Esophagus muscularis mucosa (tissue), 4 donors: ENCODE data around the gene TSNAXIP1. TPM values are rescaled to one million over a fixed set of nuclear protein-coding genes. Genes with fewer than 3 reads are reported as not detected.

ENCODE experiments used
- DNase-seq: peaks from one replicate; pipeline ENCODE4 v3.0.0-alpha.2; 2017; ENCODE audit errors: extremely low spot score
- H3K27ac ChIP-seq, 4 donors: fragments of 200-600 bp; sonication (generic); replicated peaks in 1 of 4; 1 replicate in 3 of 4; 2 replicates in 1 of 4; pipeline ENCODE4 v1.5.1; 2016 to 2019; ENCODE audit warnings: mild to moderate bottlenecking in 1 of 4
- H3K27me3 ChIP-seq, 4 donors: fragments of 200-600 bp; sonication (generic); one replicate each; pipeline versions ENCODE4 v1.5.1 to v1.6.0; 2016 to 2019
- H3K36me3 ChIP-seq, 4 donors: fragments of 200-600 bp; sonication (generic); one replicate each; pipeline ENCODE4 v1.5.1; 2016 to 2019
- H3K4me1 ChIP-seq, 4 donors: fragments of 200-600 bp; sonication (generic); one replicate each; pipeline ENCODE4 v1.5.1; 2016 to 2019
- H3K4me3 ChIP-seq, 4 donors: fragments of 200-600 bp; sonication (generic); 1 replicate in 2 of 4; 2 replicates in 2 of 4; pipeline ENCODE4 v1.5.1; 2016 to 2019; ENCODE audit warnings: mild to moderate bottlenecking in 4 of 4, moderate library complexity in 1 of 4
- H3K9me3 ChIP-seq, 4 donors: fragments of 200-600 bp; sonication (generic); 1 replicate in 3 of 4; 2 replicates in 1 of 4; pipeline ENCODE4 v1.5.1; 2016 to 2019
- EP300 ChIP-seq: sonication (generic); formaldehyde crosslinking; IDR thresholded peaks from one replicate; pipeline ENCODE4 v1.6.1; 2017; ENCODE audit warnings: antibody characterized with exemption
- POLR2A ChIP-seq: fragments of 450-650 bp; IDR thresholded peaks from one replicate; pipeline ENCODE4 v1.6.1; 2017; ENCODE audit warnings: antibody characterized with exemption, moderate library complexity, mild to moderate bottlenecking, low read depth
- POLR2AphosphoS5 ChIP-seq, 2 donors: sonication (generic); formaldehyde crosslinking; IDR thresholded peaks; one replicate each; pipeline ENCODE4 v1.6.1; 2017; ENCODE audit warnings: antibody characterized with exemption in 2 of 2
- WGBS: methylation state at CpG from one replicate; pipeline ENCODE4 v1.1.5; 2018; 5-methylcytosine and 5-hydroxymethylcytosine counted together
- intact Hi-C: fragments of 100-400 bp; cut with DNase I; formaldehyde crosslinking; loops from one replicate; pipeline ENCODE4 v1.15.1; 2023
- total RNA-seq, 4 donors: library from RNA; depleted of rRNA; stranded (reverse); fragments of >200 nt; gene quantifications; one replicate each; pipeline versions ENCODE4 v1.1.0 to v1.2.1, GENCODE V29; 2016
- TF ChIP-seq, protein P1 (sequence below), 3 experiments: fragments of 200-600 bp in 2 of 3; fragments of 450-650 bp in 1 of 3; sonication (generic) in 2 of 3; IDR thresholded peaks; one replicate each; pipeline ENCODE4 v1.5.1; 2017 to 2019; ENCODE audit warnings: antibody characterized with exemption in 3 of 3, mild to moderate bottlenecking in 2 of 3, moderate library complexity in 1 of 3

The TSNAXIP1 gene
- total RNA-seq, 4 donors from 2014 or later, result 0.83 to 2.2 (median 1.1) TPM

DNA sequence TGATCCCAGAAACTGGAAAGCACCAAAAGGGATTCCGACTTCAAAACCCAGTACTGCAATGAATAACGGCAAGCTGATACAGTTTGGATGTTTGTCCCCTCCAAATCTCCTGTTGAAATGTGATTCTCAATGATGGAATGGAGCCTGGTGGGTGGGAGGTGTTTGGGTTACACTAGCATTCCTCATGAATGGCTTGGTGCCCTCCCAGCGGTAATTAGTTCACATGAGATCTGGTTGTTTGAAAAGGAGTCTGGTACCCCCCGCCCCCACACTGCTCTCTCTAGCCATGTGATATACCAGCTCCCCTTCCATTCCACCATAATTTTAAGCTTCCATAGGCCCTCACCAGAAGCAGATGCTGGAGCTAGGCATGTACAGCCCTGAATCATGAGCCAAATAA lies 40.4 kb upstream of the TSNAXIP1 start:
- 98% methylated on average over 4 of the region's 4 CpGs for WGBS
- TF ChIP-seq EP300, result no peak
- TF ChIP-seq POLR2A, result no peak
- TF ChIP-seq, protein P1, sequence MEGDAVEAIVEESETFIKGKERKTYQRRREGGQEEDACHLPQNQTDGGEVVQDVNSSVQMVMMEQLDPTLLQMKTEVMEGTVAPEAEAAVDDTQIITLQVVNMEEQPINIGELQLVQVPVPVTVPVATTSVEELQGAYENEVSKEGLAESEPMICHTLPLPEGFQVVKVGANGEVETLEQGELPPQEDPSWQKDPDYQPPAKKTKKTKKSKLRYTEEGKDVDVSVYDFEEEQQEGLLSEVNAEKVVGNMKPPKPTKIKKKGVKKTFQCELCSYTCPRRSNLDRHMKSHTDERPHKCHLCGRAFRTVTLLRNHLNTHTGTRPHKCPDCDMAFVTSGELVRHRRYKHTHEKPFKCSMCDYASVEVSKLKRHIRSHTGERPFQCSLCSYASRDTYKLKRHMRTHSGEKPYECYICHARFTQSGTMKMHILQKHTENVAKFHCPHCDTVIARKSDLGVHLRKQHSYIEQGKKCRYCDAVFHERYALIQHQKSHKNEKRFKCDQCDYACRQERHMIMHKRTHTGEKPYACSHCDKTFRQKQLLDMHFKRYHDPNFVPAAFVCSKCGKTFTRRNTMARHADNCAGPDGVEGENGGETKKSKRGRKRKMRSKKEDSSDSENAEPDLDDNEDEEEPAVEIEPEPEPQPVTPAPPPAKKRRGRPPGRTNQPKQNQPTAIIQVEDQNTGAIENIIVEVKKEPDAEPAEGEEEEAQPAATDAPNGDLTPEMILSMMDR (IDR thresholded peaks at IDR 0.05), result no peak
- TF ChIP-seq POLR2AphosphoS5 (IDR thresholded peaks at IDR 0.05), result no peak
- Histone ChIP-seq H3K9me3 (no peaks in the 10 kb centered on the region), H3K36me3 (peaks cover 5 to 52% (median 30%) of the 10 kb centered on the region in 4 donors), H3K27me3 (no peaks in the 10 kb centered on the region), H3K4me1 (peaks cover 0 to 4% (median 0%) of the 10 kb centered on the region in 4 donors), H3K4me3 (no peak overlapping the region), H3K27ac (no peak overlapping the region)
- intact Hi-C loops, result no loop called here
- DNase-seq, result no peak

DNA sequence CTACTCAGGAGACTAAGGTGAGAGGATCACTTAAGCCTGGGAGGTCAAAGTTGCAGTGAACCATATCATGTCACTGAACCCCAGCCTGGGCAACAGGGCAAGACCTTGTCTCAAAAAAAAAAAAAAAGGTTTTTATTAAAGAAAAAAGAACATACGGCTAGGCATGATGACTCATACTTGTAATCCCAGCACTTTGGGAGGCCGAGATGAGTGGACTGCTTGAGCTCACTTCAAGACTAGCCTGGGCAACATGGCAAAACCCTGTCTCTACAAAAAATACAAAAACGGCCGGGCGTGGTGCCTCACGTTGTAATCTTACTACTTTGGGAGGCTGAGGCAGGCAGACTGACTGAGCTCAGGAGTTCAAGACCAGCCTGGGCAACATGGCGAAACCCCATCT lies 38.7 kb upstream of the TSNAXIP1 start:
- Histone ChIP-seq H3K4me3 (no peak overlapping the region), H3K9me3 (no peaks in the 10 kb centered on the region), H3K27ac (no peak overlapping the region), H3K27me3 (no peaks in the 10 kb centered on the region), H3K36me3 (peaks cover 5 to 48% (median 32%) of the 10 kb centered on the region in 4 donors), H3K4me1 (peaks cover 1 to 8% (median 7%) of the 10 kb centered on the region in 4 donors)
- intact Hi-C loops, result no loop called here
- 79% methylated on average over 7 of the region's 7 CpGs for WGBS
- TF ChIP-seq, protein P1 (IDR thresholded peaks at IDR 0.05), result no peak
- TF ChIP-seq EP300 (no peak), POLR2AphosphoS5 (IDR thresholded peaks at IDR 0.05) (no peak), POLR2A (no peak)
- no peak for DNase-seq

DNA sequence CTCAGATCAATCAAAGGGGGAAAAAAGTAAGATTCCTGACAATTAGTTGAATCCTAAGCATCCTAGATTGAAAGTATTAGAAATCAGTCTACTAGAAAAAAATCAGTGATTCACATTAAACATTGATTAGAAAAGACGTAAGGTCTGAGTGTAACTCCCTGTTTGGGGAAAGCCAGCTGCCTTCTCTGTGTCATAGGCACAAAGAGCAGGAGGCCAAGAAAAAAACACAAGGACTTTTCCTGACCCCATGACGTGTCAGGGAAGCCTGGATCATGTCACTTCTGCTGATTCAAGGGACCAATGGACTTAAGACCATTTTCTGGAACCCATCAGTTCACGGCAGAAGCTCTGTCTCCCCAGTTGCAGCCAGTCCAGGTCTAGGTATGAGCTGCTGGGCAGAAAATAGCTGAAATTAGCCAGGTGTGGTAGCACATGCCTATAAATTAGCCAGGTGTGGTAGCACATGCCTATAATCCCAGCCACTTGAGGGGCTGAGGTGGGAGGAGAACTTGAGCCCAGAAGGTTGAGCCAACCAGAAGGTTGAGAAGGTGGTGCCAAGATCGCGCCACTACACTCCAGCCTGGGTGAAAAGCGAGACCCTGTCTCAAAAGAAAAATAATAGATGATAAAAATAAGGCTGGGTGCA lies 36.2 kb upstream of the TSNAXIP1 start:
- no peak overlapping the region for H3K4me3 ChIP-seq
- H3K4me1 ChIP-seq, result peaks cover 18 to 24% (median 23%) of the 10 kb centered on the region in 4 donors
- H3K9me3 ChIP-seq, result no peaks in the 10 kb centered on the region
- peaks cover 5 to 36% (median 27%) of the 10 kb centered on the region in 4 donors for H3K36me3 ChIP-seq
- H3K27me3 ChIP-seq, result no peaks in the 10 kb centered on the region
- intact Hi-C loops, result no loop called here
- no peak for TF ChIP-seq POLR2AphosphoS5 (IDR thresholded peaks at IDR 0.05)
- TF ChIP-seq, protein P1 (IDR thresholded peaks at IDR 0.05), result no peak
- TF ChIP-seq POLR2A, result no peak
- TF ChIP-seq EP300, result no peak
- DNase-seq, result no peak
- WGBS, result 91% methylated on average over 5 of the region's 6 CpGs
- no peak overlapping the region for H3K27ac ChIP-seq

DNA sequence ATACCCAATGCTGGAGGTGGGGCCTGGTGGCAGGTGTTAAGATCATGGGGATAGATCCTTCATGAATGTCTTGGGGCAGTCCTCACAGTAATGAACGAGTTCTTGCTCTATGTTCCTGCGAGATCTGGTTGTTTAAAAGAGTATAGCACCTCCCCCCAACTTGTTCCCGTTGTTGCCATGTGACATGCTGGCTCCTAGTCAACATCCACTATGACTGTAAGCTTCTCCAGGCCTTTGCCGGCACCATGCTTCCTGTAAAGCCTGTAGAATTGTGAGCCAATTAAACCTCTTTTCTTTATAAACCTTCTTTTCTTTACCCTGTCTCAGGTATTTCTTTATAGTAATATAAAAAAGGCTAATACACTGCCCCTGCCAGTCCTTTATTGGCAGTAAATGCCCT lies 33.6 kb upstream of the TSNAXIP1 start:
- H3K27ac ChIP-seq, result peak overlapping the region; percentile 36 to 71 (median 40)
- no peaks in the 10 kb centered on the region for H3K9me3 ChIP-seq
- H3K4me1 ChIP-seq, result peaks cover 18 to 24% (median 23%) of the 10 kb centered on the region in 4 donors
- intact Hi-C loops, result no loop called here
- H3K4me3 ChIP-seq, result no peak overlapping the region
- peaks cover 5 to 21% (median 19%) of the 10 kb centered on the region in 4 donors for H3K36me3 ChIP-seq
- 14% methylated on average over 4 of the region's 4 CpGs for WGBS
- no peak for DNase-seq
- no peaks in the 10 kb centered on the region for H3K27me3 ChIP-seq
- TF ChIP-seq POLR2AphosphoS5 (IDR thresholded peaks at IDR 0.05) (peak in 1 of 2 donors; percentile 67), EP300 (no peak)

DNA sequence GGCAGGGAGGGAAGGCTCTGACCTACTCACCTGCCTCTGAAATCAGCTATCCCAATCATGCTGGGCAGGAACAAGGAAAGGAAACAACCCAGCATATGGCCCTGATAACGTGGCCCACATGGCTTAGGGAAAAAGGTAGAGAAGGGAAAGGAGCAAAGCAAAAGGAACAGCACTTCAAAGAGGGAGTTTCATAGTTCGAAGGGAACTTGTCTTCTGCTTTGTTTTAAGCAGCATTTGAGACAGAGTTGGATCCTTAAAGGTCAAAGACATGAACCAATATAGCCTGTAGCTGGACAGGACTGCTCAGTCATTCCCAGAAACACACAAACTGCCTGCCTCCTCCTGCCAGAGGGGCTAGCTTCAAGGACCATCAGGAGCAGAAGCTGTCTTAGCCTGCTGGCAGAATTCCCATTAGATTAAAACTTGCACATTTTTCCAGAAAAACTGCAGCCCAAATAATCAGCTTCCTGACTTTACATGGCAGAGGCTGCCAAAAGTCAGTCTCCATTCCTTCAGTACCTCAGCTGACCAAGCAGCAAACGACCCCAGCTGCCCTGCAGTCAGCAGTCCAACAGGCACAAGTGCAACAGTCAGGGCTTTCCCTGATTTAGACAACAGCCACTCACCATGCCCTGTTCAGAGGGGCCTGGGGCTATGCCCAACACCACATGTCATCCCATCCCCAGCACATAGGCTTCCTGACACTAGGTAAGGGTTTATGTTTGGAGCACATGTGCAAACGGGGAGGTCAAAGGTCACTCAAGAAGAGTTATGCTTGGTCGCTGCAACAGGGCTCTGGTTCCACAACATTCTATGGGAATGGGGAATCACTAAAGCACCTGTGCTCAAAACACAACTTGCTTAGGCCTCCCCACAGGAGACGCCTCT lies 32.9 kb upstream of the TSNAXIP1 start:
- H3K27ac ChIP-seq, result peak overlapping the region; percentile 36 to 71 (median 40)
- peaks cover 18 to 24% (median 23%) of the 10 kb centered on the region in 4 donors for H3K4me1 ChIP-seq
- H3K9me3 ChIP-seq, result no peaks in the 10 kb centered on the region
- intact Hi-C loops, result no loop called here
- H3K27me3 ChIP-seq, result no peaks in the 10 kb centered on the region
- H3K36me3 ChIP-seq, result peaks cover 5 to 21% (median 16%) of the 10 kb centered on the region in 4 donors
- no peak for DNase-seq
- 56% methylated on average over 6 of the region's 6 CpGs for WGBS
- TF ChIP-seq POLR2AphosphoS5 (IDR thresholded peaks at IDR 0.05) (no peak), EP300 (no peak), POLR2A (no peak)
- TF ChIP-seq, protein P1 (IDR thresholded peaks at IDR 0.05), result no peak
- H3K4me3 ChIP-seq, result no peak overlapping the region
